Ovary (tissue), 3 donors: ENCODE results near the gene RACGAP1.

Source experiments
- EP300 ChIP-seq: sonication (generic); formaldehyde crosslinking; IDR thresholded peaks from one replicate; pipeline ENCODE4 v1.6.1; 2017; ENCODE audit warnings: antibody characterized with exemption
- TF ChIP-seq, protein P1 (sequence below), 3 donors: fragments of 450-650 bp in 2 of 3; fragments of 200-600 bp in 1 of 3; IDR thresholded peaks; one replicate each; pipeline versions ENCODE4 v1.5.1 to v1.8.0; 2016 to 2022; ENCODE audit warnings: antibody characterized with exemption in 3 of 3, mild to moderate bottlenecking in 1 of 3
- donor health status: DM: no; HTN: no; CAD: no.

DNA sequence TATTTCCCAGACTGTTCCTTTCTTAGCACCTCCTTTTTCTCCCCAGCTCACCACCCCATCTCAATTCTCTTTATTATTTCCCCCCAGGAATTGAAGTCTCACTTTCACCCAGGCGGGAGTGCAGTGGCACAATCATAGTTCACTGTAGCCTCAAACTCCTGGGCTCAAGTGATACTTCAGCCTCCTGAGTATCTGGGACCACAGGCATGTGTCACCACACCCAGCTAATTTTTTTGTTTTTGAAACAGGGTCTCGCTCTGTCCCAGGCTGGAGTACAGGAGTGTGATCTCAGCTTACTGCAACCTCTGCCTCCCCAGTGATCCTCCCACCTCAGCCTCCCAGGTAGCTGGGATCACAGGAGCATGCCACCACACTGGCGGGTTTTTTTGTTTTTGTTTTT is 11.0 kb downstream of the RACGAP1 start:
- TF ChIP-seq, protein P1, sequence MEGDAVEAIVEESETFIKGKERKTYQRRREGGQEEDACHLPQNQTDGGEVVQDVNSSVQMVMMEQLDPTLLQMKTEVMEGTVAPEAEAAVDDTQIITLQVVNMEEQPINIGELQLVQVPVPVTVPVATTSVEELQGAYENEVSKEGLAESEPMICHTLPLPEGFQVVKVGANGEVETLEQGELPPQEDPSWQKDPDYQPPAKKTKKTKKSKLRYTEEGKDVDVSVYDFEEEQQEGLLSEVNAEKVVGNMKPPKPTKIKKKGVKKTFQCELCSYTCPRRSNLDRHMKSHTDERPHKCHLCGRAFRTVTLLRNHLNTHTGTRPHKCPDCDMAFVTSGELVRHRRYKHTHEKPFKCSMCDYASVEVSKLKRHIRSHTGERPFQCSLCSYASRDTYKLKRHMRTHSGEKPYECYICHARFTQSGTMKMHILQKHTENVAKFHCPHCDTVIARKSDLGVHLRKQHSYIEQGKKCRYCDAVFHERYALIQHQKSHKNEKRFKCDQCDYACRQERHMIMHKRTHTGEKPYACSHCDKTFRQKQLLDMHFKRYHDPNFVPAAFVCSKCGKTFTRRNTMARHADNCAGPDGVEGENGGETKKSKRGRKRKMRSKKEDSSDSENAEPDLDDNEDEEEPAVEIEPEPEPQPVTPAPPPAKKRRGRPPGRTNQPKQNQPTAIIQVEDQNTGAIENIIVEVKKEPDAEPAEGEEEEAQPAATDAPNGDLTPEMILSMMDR (IDR thresholded peaks at IDR 0.05) = no peak
- no peak for TF ChIP-seq EP300
